C4-2B (cell line): ENCODE measurements around the gene GP1BA.

Source experiments
- CTCF ChIP-seq: fragments of 450-650 bp; conservative IDR thresholded peaks from 2 replicates; pipeline ENCODE4 v1.5.1; 2017; ENCODE audit warnings: mild to moderate bottlenecking
- ZFX ChIP-seq: fragments of 450-650 bp; IDR thresholded peaks from 2 replicates; pipeline ENCODE4 v1.6.1; 2017

DNA sequence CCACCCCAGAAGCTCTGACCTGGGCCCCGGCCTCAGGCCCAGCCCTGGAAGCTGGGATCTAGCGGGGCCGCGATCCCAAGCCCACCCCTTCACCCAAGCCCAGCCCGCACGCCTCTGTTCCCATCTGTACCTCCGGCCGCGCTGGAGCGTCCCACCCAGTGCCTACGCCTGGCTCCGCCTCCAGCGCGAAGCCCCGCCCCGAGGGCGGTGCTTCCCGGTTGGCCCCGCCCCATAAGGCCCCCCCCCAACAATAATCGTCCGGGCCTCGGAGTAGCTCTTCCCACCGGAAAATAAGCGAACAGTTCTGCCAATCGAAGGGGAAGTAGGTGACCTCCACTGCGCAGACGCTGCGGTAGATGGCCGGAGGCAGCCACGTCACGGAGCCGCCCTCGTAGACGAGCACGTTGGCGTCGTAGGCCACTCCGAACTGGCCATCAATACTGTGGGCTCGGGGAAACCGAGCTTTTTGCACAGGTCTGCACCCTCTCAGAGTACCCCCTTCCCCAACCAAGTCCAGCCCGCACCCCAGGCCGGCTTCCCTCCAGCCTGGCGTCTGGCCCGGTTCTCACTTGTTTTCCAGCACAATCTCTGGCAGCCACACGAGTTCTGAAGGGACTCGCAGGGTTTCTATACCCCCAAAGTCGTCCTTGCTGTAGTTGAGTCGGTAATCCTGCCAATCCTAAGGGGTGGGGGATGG is 30.3 kb upstream of the GP1BA start:
- TF ChIP-seq CTCF (no peak), ZFX (no peak)
